GM12874 (cell line): ENCODE data around the gene RBM39.
A peak's percentile ranks its signal among the peaks of the same experiment; 100 is the strongest.

Experiments
- TF ChIP-seq, protein P1 (sequence below): IDR thresholded peaks from 2 replicates; pipeline ENCODE4 v1.5.1; 2011; ENCODE audit warnings: low read depth, mild to moderate bottlenecking, control low read depth, low read length, moderate library complexity; ENCODE audit not compliant: insufficient read depth

Gene RBM39

DNA sequence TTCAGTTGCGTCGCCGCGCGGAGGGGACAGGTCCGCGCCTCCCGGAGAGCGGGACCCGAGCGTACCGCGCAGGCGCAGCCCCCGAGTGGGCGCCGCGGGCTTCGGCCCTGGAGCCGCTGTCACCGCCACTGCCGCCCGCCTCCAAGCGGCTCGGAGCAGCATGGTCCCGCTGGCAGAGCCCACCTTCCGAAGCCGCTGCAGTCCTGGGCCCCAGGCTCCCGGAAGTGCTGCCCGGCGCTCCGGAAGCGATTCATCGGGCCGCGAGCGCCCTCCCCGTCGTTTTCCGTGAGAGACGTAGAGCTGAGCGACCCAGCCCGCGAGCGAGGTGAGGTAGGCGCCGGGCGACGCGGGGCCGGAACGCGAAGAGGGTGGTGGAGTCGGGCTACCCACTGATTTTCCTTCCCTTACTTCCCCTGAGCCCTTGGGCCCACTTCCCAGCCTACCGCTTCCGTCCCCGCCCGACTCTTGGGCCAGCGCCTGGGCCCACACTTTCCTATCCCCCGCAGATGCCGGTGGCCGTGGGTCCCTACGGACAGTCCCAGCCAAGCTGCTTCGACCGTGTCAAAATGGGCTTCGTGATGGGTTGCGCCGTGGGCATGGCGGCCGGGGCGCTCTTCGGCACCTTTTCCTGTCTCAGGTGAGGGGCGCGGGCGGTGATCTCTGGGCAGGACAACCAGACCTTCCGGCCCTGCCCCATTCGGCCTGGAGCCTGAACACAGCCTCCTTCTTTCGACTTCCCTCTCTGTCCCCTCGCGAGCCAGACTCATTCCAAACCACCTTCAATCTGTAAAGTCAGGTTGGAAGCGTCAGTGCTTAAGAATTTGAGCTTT, 42.7 kb downstream of the RBM39 start, which contains the start of the genes NFS1 and ROMO1:
Gene NFS1 (minus strand): TSS at position 226 of the 830 bp plus-strand sequence. CDS start 64 bp downstream, at position 162.
Gene ROMO1 (plus strand): TSS at position 279 of the 830 bp plus-strand sequence. CDS start 228 bp downstream, at position 507.
- TF ChIP-seq, protein P1, sequence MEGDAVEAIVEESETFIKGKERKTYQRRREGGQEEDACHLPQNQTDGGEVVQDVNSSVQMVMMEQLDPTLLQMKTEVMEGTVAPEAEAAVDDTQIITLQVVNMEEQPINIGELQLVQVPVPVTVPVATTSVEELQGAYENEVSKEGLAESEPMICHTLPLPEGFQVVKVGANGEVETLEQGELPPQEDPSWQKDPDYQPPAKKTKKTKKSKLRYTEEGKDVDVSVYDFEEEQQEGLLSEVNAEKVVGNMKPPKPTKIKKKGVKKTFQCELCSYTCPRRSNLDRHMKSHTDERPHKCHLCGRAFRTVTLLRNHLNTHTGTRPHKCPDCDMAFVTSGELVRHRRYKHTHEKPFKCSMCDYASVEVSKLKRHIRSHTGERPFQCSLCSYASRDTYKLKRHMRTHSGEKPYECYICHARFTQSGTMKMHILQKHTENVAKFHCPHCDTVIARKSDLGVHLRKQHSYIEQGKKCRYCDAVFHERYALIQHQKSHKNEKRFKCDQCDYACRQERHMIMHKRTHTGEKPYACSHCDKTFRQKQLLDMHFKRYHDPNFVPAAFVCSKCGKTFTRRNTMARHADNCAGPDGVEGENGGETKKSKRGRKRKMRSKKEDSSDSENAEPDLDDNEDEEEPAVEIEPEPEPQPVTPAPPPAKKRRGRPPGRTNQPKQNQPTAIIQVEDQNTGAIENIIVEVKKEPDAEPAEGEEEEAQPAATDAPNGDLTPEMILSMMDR: peak; percentile 16; the same call in 1 of the 2 replicates

DNA sequence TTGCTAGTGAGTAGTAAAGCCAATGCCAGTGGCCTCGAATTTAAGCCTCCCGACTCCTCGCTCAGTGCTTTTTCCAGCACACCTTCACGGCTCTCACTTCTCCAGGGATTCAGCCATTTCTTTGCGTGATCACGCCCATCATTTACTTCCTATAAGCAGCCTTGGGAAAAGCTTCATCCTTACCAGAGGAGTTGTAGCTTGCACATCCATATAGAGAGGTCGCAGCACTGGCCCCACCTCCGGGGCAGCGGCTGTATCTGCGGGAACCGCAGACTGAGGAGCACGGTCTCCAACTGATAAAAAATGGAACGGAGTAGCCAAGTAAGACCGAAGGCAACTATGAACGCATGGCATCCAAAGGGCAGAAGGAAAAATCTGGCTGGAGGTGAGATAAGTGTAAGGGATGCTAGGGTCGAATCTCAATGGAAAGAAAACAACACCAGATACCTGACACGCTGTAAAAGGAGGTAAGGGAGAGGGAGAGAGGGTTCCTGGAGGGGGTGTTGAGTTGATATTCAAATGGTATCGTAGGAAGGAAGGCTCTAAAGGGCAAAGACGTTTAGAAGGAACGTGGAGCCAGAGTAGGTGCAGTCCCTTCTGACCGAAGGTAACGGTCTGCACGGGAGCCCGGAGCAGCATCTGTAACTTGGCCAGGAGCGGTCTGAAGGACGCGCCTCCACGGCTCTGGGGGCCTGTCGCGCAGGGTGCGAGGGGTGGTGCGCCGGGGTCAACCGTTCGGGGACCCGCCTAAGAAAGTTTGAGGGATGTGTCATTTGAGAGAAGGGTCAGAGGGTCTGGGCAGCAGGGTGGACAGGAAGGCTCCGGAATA, 43.5 kb downstream of the RBM39 start:
- TF ChIP-seq, protein P1: no peak

DNA sequence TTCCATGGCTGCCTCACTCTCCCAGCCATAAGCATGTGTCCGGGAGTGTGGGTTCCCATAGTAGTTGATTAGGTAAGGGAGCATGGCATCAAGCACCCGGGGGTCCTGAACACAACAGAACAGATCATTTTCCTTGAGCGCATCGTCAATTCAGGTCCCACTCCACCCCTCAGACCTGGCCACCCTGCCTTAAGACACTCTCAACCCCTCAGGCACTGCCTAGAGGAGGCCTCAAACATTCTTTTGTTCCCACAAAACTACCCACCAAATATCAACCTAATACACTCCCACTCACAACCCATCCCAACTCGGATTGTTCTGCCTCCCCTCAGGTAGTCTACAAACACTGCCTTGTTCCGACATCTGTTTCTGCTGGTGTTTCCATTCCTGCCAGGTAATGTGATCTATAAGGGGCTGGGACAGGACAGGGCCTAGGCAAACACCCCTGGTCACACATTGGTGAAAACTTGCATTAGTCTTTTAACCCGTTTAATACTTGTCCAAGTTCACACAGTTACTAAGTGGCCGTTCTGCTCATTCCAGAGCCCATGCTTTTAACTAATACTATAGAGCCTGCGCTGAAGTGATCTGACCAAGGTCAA, 44.3 kb downstream of the RBM39 start:
- TF ChIP-seq, protein P1: no peak

DNA sequence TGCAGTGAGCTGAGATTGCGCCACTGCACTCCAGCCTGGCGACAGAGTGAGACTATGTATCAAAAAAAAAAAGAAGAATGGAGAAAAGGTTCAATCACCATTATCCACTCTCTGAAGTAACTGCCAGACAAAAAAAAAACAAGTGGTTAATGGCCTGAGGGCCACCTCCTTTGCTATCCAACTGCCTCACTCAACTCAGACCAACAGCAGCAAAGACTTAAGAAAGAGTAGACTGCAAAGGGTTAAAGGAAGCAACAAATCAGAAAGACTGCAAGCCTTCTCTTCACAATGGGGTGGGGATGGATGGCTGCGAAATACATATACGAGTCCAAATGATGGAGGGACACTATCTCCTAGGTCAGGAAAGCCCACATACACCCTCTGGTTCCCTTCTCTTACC, 46.1 kb downstream of the RBM39 start:
- TF ChIP-seq, protein P1: no peak

DNA sequence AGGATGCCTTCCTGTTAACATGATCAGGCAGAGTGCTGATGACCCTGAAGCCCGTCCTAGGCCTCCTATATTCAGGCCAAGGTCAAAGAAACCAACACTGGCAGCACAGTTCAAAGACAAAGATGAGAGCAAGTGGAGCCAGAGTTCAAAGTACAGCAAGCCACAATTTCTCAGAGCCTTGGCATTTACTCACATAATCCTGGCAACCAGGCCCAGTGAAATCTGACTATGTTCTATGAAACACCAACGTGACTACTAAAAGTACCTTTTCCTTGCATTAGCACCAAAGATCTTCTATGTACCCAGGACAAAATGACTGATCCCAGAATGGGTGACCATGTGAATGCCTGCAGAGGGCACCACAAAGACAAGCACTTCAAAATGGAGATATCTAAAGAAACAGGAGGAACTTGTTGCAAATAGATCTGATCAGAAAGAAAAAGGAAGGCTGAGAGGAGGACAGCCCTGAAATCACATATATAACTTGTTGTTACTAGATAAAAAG, 46.8 kb downstream of the RBM39 start:
- TF ChIP-seq, protein P1: no peak

DNA sequence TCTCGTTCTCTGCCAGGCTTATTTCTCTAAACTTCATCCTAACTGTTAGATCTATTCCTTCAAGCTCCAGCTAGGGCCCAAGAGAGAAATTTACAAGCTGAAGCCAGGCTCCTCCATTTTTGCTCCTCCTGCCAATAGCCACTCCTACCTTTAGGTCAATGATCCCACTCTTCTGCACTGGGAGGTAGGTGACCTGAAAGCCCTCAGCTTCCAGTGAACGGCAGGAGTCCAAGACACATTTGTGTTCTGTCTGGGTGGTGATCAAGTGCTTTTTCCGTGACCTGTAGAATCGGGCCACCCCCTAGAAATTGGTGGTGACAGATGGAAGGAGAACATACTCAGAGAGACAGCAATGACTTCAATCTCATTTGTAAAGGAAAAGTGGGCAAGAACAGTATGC, 51.8 kb downstream of the RBM39 start:
- TF ChIP-seq, protein P1: no peak
